HCT116 (cell line): ENCODE results near the gene PPP1CC. TPM values are rescaled to one million over a fixed set of nuclear protein-coding genes. Genes with fewer than 3 reads are reported as not detected.

Experiments
- ATAC-seq: fragments of 200-7000 bp; cut with Tn5 transposase; 2 replicates; pipeline ENCODE4 v1.9.1; 2020; ENCODE audit warnings: mild to moderate bottlenecking, moderate library complexity
- BruUV-seq: library from RNA; stranded (reverse); fragments of 400-500 nt; replicated peaks from 2 replicates; lab custom pipeline; 2021; lab: Mats Ljungman, UMichigan
- CTCF ChIA-PET: fragments of 300-600 bp; sonication (Branson Sonifier 250); formaldehyde crosslinking; loops from one replicate; lab custom pipeline; 2021; ENCODE audit warnings: antibody characterized with exemption; lab: Charles Lee
- POLR2A ChIA-PET: fragments of 300-600, 350-600 bp; sonication (Branson Sonifier 250); formaldehyde crosslinking; loops from one replicate; lab custom pipeline; 2021; ENCODE audit warnings: antibody characterized with exemption; lab: Charles Lee
- RAD21 ChIA-PET, 2 experiments: fragments of 300-600 bp; sonication (Branson Sonifier 250); formaldehyde crosslinking; loops; one replicate each; lab custom pipeline; 2023; ENCODE audit warnings: low total read pairs in 2 of 2; ENCODE audit not compliant: uncharacterized antibody in 2 of 2, unreplicated experiment in 2 of 2, low non-redundant PET in 1 of 2; lab: Charles Lee
- DNase-seq: peaks from one replicate; pipeline ENCODE4 v3.0.0-alpha.2; 2010; ENCODE audit warnings: low read depth, low spot score
- H2AFZ ChIP-seq: fragments of 200-600 bp; shearing (Covaris generic), sonication (generic); 2 replicates; pipeline ENCODE4 v1.6.1; 2017; ENCODE audit warnings: low read depth, mixed run types, mixed read lengths, antibody characterized with exemption, low read length; ENCODE audit not compliant: poor library complexity, severe bottlenecking
- H3K27ac ChIP-seq: 2 replicates; pipeline ENCODE4 v1.5.1; 2012; ENCODE audit warnings: low read depth, low read length
- H3K27me3 ChIP-seq: fragments of 200-600 bp; sonication (generic); 2 replicates; pipeline ENCODE4 v1.6.1; 2016; ENCODE audit warnings: mixed run types, low read length, mixed read lengths; ENCODE audit not compliant: insufficient read depth
- H3K36me3 ChIP-seq, 2 experiments: fragments of 200-500 bp in 1 of 2; fragments of 200-600 bp in 1 of 2; sonication (Bioruptor generic) in 1 of 2; sonication (generic) in 1 of 2; 2 replicates each; pipeline versions ENCODE4 v1.5.1 to v1.6.1; 2014 to 2016; ENCODE audit warnings: low read length in 2 of 2, inconsistent platforms in 1 of 2, mixed read lengths in 1 of 2, mixed run types in 1 of 2; ENCODE audit not compliant: insufficient read depth in 2 of 2, control insufficient read depth in 1 of 2
- H3K4me1 ChIP-seq, 2 experiments: fragments of 200-600 bp in 1 of 2; sonication (generic) in 1 of 2; 2 replicates each; pipeline versions ENCODE4 v1.5.1 to v1.6.1; 2012 to 2017; ENCODE audit warnings: low read length in 2 of 2, inconsistent platforms in 1 of 2, mild to moderate bottlenecking in 1 of 2, mixed read lengths in 1 of 2, mixed run types in 1 of 2, moderate library complexity in 1 of 2; ENCODE audit not compliant: insufficient read depth in 2 of 2, control insufficient read depth in 1 of 2
- H3K4me2 ChIP-seq: fragments of 200-600 bp; sonication (generic); 2 replicates; pipeline ENCODE4 v1.6.1; 2017; ENCODE audit warnings: mixed run types, low read length, mixed read lengths
- H3K4me3 ChIP-seq, 2 experiments: fragments of 200-600 bp in 1 of 2; sonication (generic) in 1 of 2; replicated peaks in 1 of 2; 2 replicates each; pipeline ENCODE4 v1.5.1; 2011 to 2016; ENCODE audit warnings: low read length in 2 of 2, control low read depth in 1 of 2, low read depth in 1 of 2, mild to moderate bottlenecking in 1 of 2, mixed read lengths in 1 of 2, mixed run types in 1 of 2
- H3K79me2 ChIP-seq: fragments of 200-600 bp; sonication (generic); 2 replicates; pipeline ENCODE4 v1.6.1; 2017; ENCODE audit warnings: mild to moderate bottlenecking, mixed run types, low read length, moderate library complexity, mixed read lengths; ENCODE audit not compliant: insufficient read depth
- H3K9ac ChIP-seq: fragments of 200-600 bp; sonication (generic); 2 replicates; pipeline ENCODE4 v1.6.1; 2016; ENCODE audit warnings: low read length, mixed read lengths
- H3K9me2 ChIP-seq: fragments of 200-600 bp; sonication (generic), shearing (Covaris generic); 2 replicates; pipeline ENCODE4 v1.6.1; 2017; ENCODE audit warnings: mixed run types, mild to moderate bottlenecking, moderate library complexity; ENCODE audit not compliant: insufficient read depth
- H3K9me3 ChIP-seq, 2 experiments: fragments of 200-500 bp in 1 of 2; fragments of 200-600 bp in 1 of 2; sonication (Bioruptor generic) in 1 of 2; sonication (generic) in 1 of 2; 2 replicates each; pipeline ENCODE4 v1.6.1; 2014 to 2017; ENCODE audit warnings: low read length in 2 of 2, mixed read lengths in 2 of 2, inconsistent platforms in 1 of 2, low read depth in 1 of 2, mild to moderate bottlenecking in 1 of 2, mixed run types in 1 of 2, moderate library complexity in 1 of 2; ENCODE audit not compliant: control insufficient read depth in 1 of 2, insufficient read depth in 1 of 2
- H4K20me1 ChIP-seq: fragments of 200-600 bp; sonication (generic), shearing (Covaris generic); 2 replicates; pipeline ENCODE4 v1.6.1; 2017; ENCODE audit warnings: mixed run types, mild to moderate bottlenecking, moderate library complexity; ENCODE audit not compliant: insufficient read depth
- CEBPB ChIP-seq: IDR thresholded peaks from 2 replicates; pipeline ENCODE4 v1.6.1; 2012; ENCODE audit warnings: low read depth
- EGR1 ChIP-seq: IDR thresholded peaks from 2 replicates; pipeline ENCODE4 v1.6.1; 2012; ENCODE audit warnings: low read depth
- EZH2phosphoT487 ChIP-seq: fragments of 200-600 bp; IDR thresholded peaks from 2 replicates; pipeline ENCODE4 v1.6.1; 2018; ENCODE audit warnings: antibody characterized with exemption, borderline replicate concordance
- JUND ChIP-seq: IDR thresholded peaks from 2 replicates; pipeline ENCODE4 v1.6.1; 2012
- MAX ChIP-seq: IDR thresholded peaks from 2 replicates; pipeline ENCODE4 v1.6.1; 2012
- POLR2A ChIP-seq: IDR thresholded peaks from 2 replicates; pipeline ENCODE4 v1.7.0; 2011; ENCODE audit warnings: borderline replicate concordance; ENCODE audit not compliant: insufficient read depth, insufficient read length; ENCODE audit errors: extremely low read depth
- POLR2AphosphoS5 ChIP-seq: IDR thresholded peaks from 2 replicates; pipeline ENCODE4 v1.6.1; 2011; ENCODE audit warnings: mild to moderate bottlenecking, low read depth, low read length, moderate library complexity
- RAD21 ChIP-seq: IDR thresholded peaks from 2 replicates; pipeline ENCODE4 v1.6.1; 2012; ENCODE audit warnings: low read depth, mild to moderate bottlenecking
- REST ChIP-seq: IDR thresholded peaks from 2 replicates; pipeline ENCODE4 v1.6.1; 2012; ENCODE audit warnings: low read depth
- SIN3A ChIP-seq: IDR thresholded peaks from 2 replicates; pipeline ENCODE4 v1.6.1; 2012; ENCODE audit warnings: low read depth
- SP1 ChIP-seq: IDR thresholded peaks from 2 replicates; pipeline ENCODE4 v1.6.1; 2012; ENCODE audit warnings: low read depth
- SRF ChIP-seq: IDR thresholded peaks from 2 replicates; pipeline ENCODE4 v1.6.1; 2012; ENCODE audit warnings: low read depth
- TCF7L2 ChIP-seq: IDR thresholded peaks from 2 replicates; pipeline ENCODE4 v1.7.0; 2011; ENCODE audit warnings: borderline replicate concordance, inconsistent platforms; ENCODE audit not compliant: insufficient read depth, insufficient read length; ENCODE audit errors: extremely low read depth
- ZBTB33 ChIP-seq: IDR thresholded peaks from 2 replicates; pipeline ENCODE4 v1.6.1; 2011; ENCODE audit warnings: mild to moderate bottlenecking, low read length, moderate library complexity; ENCODE audit not compliant: insufficient replicate concordance; ENCODE audit errors: extremely low read depth
- ZFX ChIP-seq: fragments of 450-650 bp; IDR thresholded peaks from 2 replicates; pipeline ENCODE4 v1.6.1; 2017
- ZNF274 ChIP-seq: fragments of 200-500 bp; sonication (Bioruptor generic); IDR thresholded peaks from 2 replicates; pipeline ENCODE4 v1.6.1; 2014; ENCODE audit warnings: mild to moderate bottlenecking, low read depth, low read length, inconsistent platforms
- intact Hi-C: fragments of 100-400 bp; cut with micrococcal nuclease; formaldehyde crosslinking; loops from 2 replicates; pipeline ENCODE4 v1.10.0; 2022
- total RNA-seq: library from RNA; stranded (reverse); gene quantifications from one replicate; pipeline ENCODE4 v1.2.1, GENCODE V29; 2021; ENCODE audit not compliant: unreplicated experiment

Gene PPP1CC
- total RNA-seq, 1 experiment from 2014 or later = 248 TPM

- TF ChIP-seq ZBTB33 (peak; percentile 28), ZNF274 (no peak), ZFX (peak; percentile 17; the same call in 1 of the 2 replicates), SIN3A (peak; percentile 58), TCF7L2 (no peak)
Observed at GRCh38 chr12:110742718-110743570, at the start of gene PPP1CC (continued).

GRCh38 chr12:110791589-110791988 lies 48.9 kb upstream of the PPP1CC start:
- H3K27ac ChIP-seq = no peak overlapping the region

More at GRCh38 chr12:110791589-110791988, 48.9 kb upstream of the PPP1CC start:
- Histone ChIP-seq H4K20me1 (no peaks in the 10 kb centered on the region), H3K79me2 (no peaks in the 10 kb centered on the region), H3K9ac (no peak overlapping the region), H2AFZ (no peak overlapping the region), H3K9me2 (no peaks in the 10 kb centered on the region), H3K9me3 (no peaks in the 10 kb centered on the region), H3K36me3 (no peaks in the 10 kb centered on the region), H3K4me1 (peaks cover 0 to under 1% of the 10 kb centered on the region in 2 experiments; a peak in 1 of 4 replicates), H3K4me2 (no peak overlapping the region), H3K4me3 (no peak overlapping the region), H3K27me3 (no peaks in the 10 kb centered on the region)
- TF ChIP-seq EZH2phosphoT487 = no peak
- no peak for TF ChIP-seq ZFX
- no peak for TF ChIP-seq ZBTB33
- TF ChIP-seq SP1 = no peak
- no peak for TF ChIP-seq SRF
- no peak for TF ChIP-seq POLR2A
- no peak for TF ChIP-seq RAD21
- TF ChIP-seq TCF7L2 = no peak
- no peak for TF ChIP-seq CEBPB
- TF ChIP-seq EGR1 = no peak
- no peak for TF ChIP-seq POLR2AphosphoS5
- TF ChIP-seq REST = no peak
- TF ChIP-seq SIN3A = no peak
- TF ChIP-seq MAX = no peak
- TF ChIP-seq ZNF274 = no peak
- no peak for TF ChIP-seq JUND
- BruUV-seq = no TSS peak
- no peak for DNase-seq
- intact Hi-C loops = no loop called here
- ChIA-PET POLR2A (no interaction called here), CTCF (no interaction called here), RAD21 (no interaction called here)
- ATAC-seq = no peak
